NOMO-1 (cell line): ENCODE measurements around the gene CNTNAP5.

Source experiments
- DNase-seq, 2 experiments: peaks; one replicate each; lab custom pipeline; 2025; ENCODE audit not compliant: unreplicated experiment in 2 of 2; lab: John Stamatoyannopoulos, UW

CNTNAP5 gene

DNA sequence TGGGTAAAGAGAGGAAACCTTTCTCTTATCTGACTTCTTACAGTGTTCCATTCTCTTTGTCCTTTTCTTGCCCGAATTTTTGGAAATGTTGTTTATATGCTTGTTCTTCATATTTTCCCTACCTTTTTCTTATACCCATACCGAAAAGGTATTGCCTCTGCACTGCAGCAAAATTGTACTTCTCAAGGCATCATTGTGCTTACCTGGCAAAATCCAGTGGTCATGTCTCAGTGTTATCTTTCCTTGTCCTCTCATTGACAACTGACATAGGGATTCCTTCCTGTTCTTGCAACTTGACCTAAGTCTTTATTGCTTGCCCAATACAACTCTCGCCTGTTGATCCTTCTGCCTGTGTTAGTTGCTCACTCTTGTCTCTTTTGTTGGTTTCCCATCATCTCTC is 842.2 kb downstream of the CNTNAP5 start:
- DNase-seq, result no peak

GRCh38 chr2:124874219-124874618 is 849.1 kb downstream of the CNTNAP5 start:
- DNase-seq, result no peak

DNA sequence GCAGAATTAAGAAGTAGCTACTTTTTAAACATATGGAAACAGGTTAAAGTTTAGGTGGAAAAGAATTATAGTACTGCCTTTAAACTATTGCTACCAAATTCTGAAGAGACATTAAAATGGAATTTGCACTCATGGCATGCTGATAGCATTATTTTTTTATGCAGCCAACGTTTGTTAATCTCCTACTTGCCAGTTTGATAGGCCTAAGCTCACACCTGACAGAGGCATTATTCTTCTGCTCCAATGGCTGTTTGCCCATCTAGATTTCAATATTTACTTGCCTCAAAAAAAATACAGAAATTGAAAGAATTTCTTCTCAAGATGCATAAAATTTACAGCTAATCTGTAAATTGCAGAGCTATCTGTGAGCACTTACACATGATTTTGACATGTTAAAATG is 849.6 kb downstream of the CNTNAP5 start:
- no peak for DNase-seq

GRCh38 chr2:124875627-124876244 is 850.6 kb downstream of the CNTNAP5 start:
- no peak for DNase-seq

GRCh38 chr2:124877141-124877577 is 852.1 kb downstream of the CNTNAP5 start:
- DNase-seq, result no peak

DNA sequence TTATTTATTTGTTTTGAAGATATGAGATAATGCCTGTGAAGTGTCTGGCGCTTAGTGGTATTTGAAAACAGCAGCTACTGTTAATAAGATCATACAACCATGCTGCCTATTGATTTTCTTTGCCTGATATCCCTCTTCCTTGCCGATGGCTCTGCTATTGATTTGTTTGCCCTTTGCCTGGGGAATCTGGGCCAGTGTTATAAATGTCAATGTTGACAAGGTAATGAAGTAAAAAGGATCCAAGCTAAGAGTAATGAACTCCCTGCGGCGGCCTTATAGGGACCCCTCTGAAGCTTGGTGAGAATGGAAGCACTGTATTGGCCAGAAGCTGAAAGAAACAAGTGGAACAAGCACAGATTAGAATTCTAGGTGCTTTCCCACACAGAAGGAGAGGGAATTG is 854.6 kb downstream of the CNTNAP5 start:
- no peak for DNase-seq

GRCh38 chr2:124880995-124881394 is 855.9 kb downstream of the CNTNAP5 start:
- no peak for DNase-seq

GRCh38 chr2:124882423-124882822 is 857.3 kb downstream of the CNTNAP5 start:
- no peak for DNase-seq

GRCh38 chr2:124883595-124883994 is 858.5 kb downstream of the CNTNAP5 start:
- no peak for DNase-seq

DNA sequence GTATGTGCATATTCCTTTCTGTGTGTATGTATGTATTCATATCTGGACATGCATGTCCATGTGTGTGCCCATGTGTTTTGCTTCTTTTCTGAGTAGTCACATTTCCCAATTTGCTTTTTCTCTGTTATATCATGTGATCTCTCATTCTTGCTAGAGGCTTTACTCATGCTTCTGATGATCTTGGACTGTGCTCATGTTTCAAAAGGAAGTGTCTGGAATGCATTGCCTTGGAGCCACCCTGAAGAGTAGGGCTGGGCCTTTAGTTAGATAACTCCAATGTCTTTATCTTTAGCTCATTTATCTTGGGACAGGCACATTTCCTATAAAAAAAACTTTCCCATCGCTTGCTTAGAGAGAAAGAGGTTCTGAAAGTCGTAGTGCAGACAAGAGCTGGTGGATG is 859.2 kb downstream of the CNTNAP5 start:
- no peak for DNase-seq

DNA sequence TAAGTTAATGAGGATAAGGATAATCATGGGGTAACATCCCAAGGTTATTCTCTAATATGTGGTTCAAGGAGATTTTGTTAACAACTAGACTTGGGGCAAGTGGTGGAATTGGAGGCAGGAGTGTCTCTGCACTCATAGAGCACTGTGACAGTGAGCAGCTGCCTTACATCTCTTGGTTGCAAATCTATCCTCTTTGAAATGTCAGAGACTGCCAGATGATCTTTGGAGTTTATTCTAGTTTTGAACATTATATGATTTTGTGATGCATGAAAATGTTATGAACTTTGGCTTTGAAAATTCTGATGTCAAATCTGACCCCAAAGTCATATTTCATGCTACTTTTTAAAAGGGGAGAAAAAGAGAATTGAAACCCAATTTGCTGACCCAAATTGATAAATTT is 861.1 kb downstream of the CNTNAP5 start:
- DNase-seq, result no peak

- DNase-seq, result no peak
These were observed 862.4 kb downstream of the CNTNAP5 start for GRCh38 chr2:124887466-124887865.

DNA sequence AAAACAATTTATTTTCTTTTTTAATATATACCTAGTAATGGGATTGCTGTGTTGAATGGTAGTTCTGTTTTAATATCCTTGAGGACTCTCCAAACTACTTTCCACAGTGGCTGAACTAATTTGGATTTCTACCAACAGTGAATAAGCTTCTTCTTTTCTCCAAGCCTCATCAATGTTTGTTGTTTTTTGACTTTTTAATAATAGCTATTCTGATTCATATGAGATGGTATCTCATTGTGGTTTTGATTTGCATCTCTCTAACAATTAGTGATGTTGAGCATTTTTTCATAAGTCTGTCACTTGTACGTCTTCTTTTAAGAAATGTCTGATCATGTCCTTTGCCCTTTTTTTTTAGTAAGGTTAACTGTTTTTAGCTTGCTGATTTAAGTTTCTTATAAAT is 863.3 kb downstream of the CNTNAP5 start:
- DNase-seq, result no peak

DNA sequence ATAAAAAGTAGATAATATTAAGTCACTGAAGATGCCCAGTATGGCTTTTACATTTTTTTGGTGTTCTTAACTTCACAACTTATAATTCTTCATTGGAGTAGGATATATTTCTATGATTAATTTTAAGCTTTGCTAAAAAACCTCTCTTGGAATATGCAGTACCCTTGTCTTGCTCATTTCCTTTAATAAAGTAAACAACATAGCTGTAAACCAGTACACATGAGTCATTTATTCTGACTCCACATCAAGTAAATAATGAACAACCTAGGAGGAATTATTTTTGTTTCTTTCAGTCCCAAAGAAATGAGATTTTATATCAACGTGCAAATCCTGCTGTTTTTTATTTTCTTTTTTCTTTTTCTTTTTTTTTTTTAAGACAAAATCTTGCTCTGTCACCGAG is 869.1 kb downstream of the CNTNAP5 start:
- DNase-seq, result no peak

- DNase-seq, result no peak
These were observed 873.7 kb downstream of the CNTNAP5 start for GRCh38 chr2:124898827-124899226.

- DNase-seq, result no peak
These were observed 883.3 kb downstream of the CNTNAP5 start for GRCh38 chr2:124908411-124908810.

DNA sequence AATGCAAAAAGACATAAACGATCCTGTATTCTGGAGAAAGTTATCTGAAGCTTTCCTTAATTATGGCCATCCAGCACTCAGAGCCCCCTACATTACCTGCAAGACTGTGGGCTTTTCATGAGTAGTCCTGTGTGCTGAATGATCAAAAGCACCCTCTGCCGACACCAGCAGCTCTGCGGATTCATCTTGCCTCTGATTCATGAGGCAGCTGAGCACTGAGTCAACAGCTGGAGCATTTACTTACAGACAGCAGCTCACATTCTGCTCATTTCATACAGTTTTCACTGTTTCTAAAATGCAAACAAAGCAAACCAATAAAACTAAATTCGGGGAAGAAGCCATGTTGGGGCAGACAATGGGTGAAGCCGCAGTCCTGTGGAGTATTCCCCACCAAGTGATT is 886.5 kb downstream of the CNTNAP5 start:
- no peak for DNase-seq

DNA sequence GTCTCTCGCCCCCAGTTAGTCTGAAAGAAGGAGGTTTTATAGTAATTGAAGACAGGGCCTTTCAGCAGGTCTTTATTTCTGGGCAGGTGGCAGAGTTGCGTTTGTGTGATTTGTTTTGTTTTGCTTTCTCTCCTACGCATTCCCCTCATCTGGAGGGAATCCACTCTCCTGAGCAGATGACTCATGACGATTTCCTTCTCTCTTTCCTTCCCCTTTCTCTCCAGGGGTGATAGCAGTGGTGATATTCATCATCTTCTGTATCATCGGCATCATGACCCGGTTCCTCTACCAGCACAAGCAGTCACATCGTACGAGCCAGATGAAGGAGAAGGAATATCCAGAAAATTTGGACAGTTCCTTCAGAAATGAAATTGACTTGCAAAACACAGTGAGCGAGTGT is 888.8 kb downstream of the CNTNAP5 start:
- DNase-seq, result no peak

DNA sequence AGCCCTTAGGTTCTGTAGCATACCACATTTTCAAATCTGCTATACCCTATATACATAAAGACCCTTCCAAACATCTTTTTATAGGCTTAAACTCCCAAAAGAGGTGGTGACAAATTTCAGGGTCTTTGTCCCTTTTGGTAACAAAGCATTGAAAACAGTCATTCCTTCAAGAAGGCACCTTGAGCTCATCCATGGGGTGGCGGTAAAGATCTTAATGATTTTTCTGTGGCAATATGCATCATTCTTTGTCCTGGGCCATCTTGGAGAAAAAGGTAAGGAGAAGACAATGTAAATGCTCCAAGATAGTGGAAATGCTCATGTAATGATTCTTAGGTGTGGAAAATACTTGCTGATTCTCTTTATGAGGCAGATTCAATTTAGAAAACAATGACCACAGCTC is 890.5 kb downstream of the CNTNAP5 start:
- DNase-seq, result no peak

DNA sequence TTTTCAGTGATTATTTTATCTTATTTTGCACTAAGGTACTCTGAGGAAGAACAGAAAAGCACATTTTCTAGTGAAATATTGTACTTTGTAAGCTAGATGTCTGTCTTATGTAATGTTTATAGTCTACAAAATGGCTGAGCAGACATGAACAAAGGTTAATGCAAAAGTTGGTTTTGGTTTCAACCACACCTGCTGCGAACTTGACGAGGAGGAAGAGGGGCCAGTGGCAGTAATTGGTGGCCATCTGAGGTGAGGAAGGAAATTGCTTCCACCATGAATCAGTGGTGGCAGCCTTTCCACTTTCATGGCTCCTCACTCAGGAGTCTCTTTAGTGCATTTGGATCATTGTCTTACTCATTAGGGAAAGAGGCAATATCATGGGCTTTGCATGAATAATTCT is 894.2 kb downstream of the CNTNAP5 start:
- DNase-seq, result no peak

- no peak for DNase-seq
These were observed 895.4 kb downstream of the CNTNAP5 start for GRCh38 chr2:124920448-124920847.

GRCh38 chr2:124921191-124921590 is 896.1 kb downstream of the CNTNAP5 start:
- DNase-seq, result no peak

GRCh38 chr2:124923097-124923496 is 898.0 kb downstream of the CNTNAP5 start:
- no peak for DNase-seq
